Body of pancreas (tissue), 4 donors: ENCODE data around the gene PDCD7. TPM values are rescaled to one million over a fixed set of nuclear protein-coding genes. Genes with fewer than 3 reads are reported as not detected.

ENCODE experiments used
- ATAC-seq: fragments of 150-250 bp; one replicate; pipeline ENCODE4 v1.9.1; 2016
- DNase-seq, 4 donors: peaks; one replicate each; pipeline ENCODE4 v3.0.0-alpha.2; 2019
- H3K27ac ChIP-seq, 4 donors: fragments of 200-600 bp; sonication (generic); 1 replicate in 3 of 4; 2 replicates in 1 of 4; pipeline versions ENCODE4 v1.5.1 to v1.6.1; 2016 to 2019; ENCODE audit warnings: mild to moderate bottlenecking in 1 of 4, mixed read lengths in 1 of 4, moderate library complexity in 1 of 4
- H3K27me3 ChIP-seq, 2 donors: fragments of 200-600 bp; sonication (generic); one replicate each; pipeline ENCODE4 v1.6.0; 2016; ENCODE audit warnings: mild to moderate bottlenecking in 1 of 2
- H3K36me3 ChIP-seq, 2 donors: fragments of 200-600 bp; sonication (generic); replicated peaks in 1 of 2; 2 replicates each; pipeline ENCODE4 v1.5.1; 2016; ENCODE audit warnings: low read depth in 2 of 2; ENCODE audit not compliant: insufficient read depth in 1 of 2
- H3K4me1 ChIP-seq: fragments of 200-600 bp; sonication (generic); one replicate; pipeline ENCODE4 v1.6.0; 2016
- H3K4me3 ChIP-seq, 2 donors: fragments of 200-600 bp; sonication (generic); 1 replicate in 1 of 2; 2 replicates in 1 of 2; pipeline ENCODE4 v1.5.1; 2016 to 2019
- H3K9me3 ChIP-seq, 3 donors: fragments of 200-600 bp; sonication (generic); 1 replicate in 2 of 3; 2 replicates in 1 of 3; pipeline ENCODE4 v1.5.1; 2016
- CTCF ChIP-seq, 7 experiments: fragments of 450-650 bp in 4 of 7; fragments of 200-600 bp in 3 of 7; sonication (generic) in 3 of 7; IDR thresholded peaks; one replicate each; pipeline ENCODE4 v1.5.1; 2016 to 2019; ENCODE audit warnings: antibody characterized with exemption in 7 of 7
- POLR2A ChIP-seq, 3 donors: fragments of 450-650 bp; IDR thresholded peaks; one replicate each; pipeline ENCODE4 v1.6.1; 2016; ENCODE audit warnings: antibody characterized with exemption in 3 of 3, mild to moderate bottlenecking in 2 of 3
- WGBS, 2 donors: methylation state at CpG; one replicate each; pipeline ENCODE4 v1.1.5; 2017; 5-methylcytosine and 5-hydroxymethylcytosine counted together
- intact Hi-C: fragments of 100-400 bp; cut with DNase I; formaldehyde crosslinking; loops from one replicate; pipeline ENCODE4 v1.15.1; 2023
- total RNA-seq, 2 donors: library from RNA; depleted of rRNA; stranded (reverse); fragments of >200 nt; gene quantifications; one replicate each; pipeline ENCODE4 v1.1.0, GENCODE V29; 2016

PDCD7 gene
- total RNA-seq, 2 donors from 2014 or later = 18.2 to 35.6 TPM

- intact Hi-C loops = no loop called here
- no peak for TF ChIP-seq CTCF (IDR thresholded peaks at IDR 0.05)
- TF ChIP-seq POLR2A (IDR thresholded peaks at IDR 0.05) = no peak
- no peak overlapping the region for H3K27ac ChIP-seq
- H3K9me3 ChIP-seq = no peaks in the 10 kb centered on the region
- H3K4me3 ChIP-seq = no peak overlapping the region
- DNase-seq = no peak
- no peak for ATAC-seq
- H3K27me3 ChIP-seq = no peaks in the 10 kb centered on the region
- peaks cover 8% of the 10 kb centered on the region for H3K4me1 ChIP-seq
- WGBS, 2 donors = 59 to 76% methylated on average over 7 to 11 of the region's 13 CpGs
- no peaks in the 10 kb centered on the region for H3K36me3 ChIP-seq
These were observed 45.5 kb downstream of the PDCD7 start for GRCh38 chr15:65087873-65088642.

DNA sequence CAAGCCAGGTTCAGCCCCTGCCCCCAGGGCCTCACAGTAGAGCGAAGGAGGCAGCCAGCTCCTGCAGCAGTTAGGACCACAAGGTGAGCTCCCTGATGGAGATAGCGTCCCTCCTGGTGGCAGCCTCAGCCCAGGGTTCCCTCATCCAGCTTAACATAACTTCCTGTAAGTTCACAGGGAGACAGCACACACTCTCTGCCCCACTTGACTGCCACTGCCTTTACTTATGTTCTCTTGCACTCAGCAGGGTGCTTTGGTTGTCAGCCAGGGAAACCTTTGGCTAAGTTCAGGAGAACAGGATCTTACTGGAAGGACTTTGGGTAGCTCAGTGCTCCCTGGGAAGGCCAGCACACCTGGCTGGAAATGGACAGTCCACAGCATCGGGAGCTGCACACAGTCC is 46.2 kb downstream of the PDCD7 start:
- WGBS, 2 donors = 76 to 88% methylated on average over 1 to 3 of the region's 3 CpGs
- no peaks in the 10 kb centered on the region for H3K36me3 ChIP-seq
- H3K9me3 ChIP-seq = no peaks in the 10 kb centered on the region
- intact Hi-C loops = no loop called here
- no peak overlapping the region for H3K27ac ChIP-seq
- no peak for DNase-seq
- no peaks in the 10 kb centered on the region for H3K27me3 ChIP-seq
- no peak for TF ChIP-seq CTCF (IDR thresholded peaks at IDR 0.05)
- no peak for TF ChIP-seq POLR2A (IDR thresholded peaks at IDR 0.05)
- no peak overlapping the region for H3K4me3 ChIP-seq
- no peak for ATAC-seq
- H3K4me1 ChIP-seq = peaks cover 8% of the 10 kb centered on the region

- peaks cover 8% of the 10 kb centered on the region for H3K4me1 ChIP-seq
- WGBS, 2 donors = 42 to 80% methylated on average over 1 to 6 of the region's 6 CpGs
- no peak overlapping the region for H3K27ac ChIP-seq
These were observed 46.9 kb downstream of the PDCD7 start for GRCh38 chr15:65086680-65087111.

GRCh38 chr15:65085990-65086679 is 47.5 kb downstream of the PDCD7 start:
- DNase-seq = peak in 2 of 4 donors; percentile 35 to 51
- intact Hi-C loops = no loop called here
- Histone ChIP-seq H3K27me3 (no peaks in the 10 kb centered on the region), H3K9me3 (no peaks in the 10 kb centered on the region), H3K27ac (no peak overlapping the region), H3K36me3 (no peaks in the 10 kb centered on the region), H3K4me1 (peaks cover 8% of the 10 kb centered on the region), H3K4me3 (no peak overlapping the region)
- ATAC-seq = no peak
- TF ChIP-seq POLR2A (IDR thresholded peaks at IDR 0.05) (no peak), CTCF (IDR thresholded peaks at IDR 0.05) (peak in 4 of 7 experiments; percentile 21 to 39 (median 30))
- WGBS, 2 donors = 68 to 80% methylated on average over 6 of the region's 6 CpGs

More at GRCh38 chr15:65086680-65087111, 46.9 kb downstream of the PDCD7 start:
- intact Hi-C loops = no loop called here
- H3K9me3 ChIP-seq = no peaks in the 10 kb centered on the region
- H3K36me3 ChIP-seq = no peaks in the 10 kb centered on the region
- DNase-seq = no peak
- H3K27me3 ChIP-seq = no peaks in the 10 kb centered on the region
- TF ChIP-seq POLR2A (IDR thresholded peaks at IDR 0.05) (no peak), CTCF (IDR thresholded peaks at IDR 0.05) (peak in 1 of 7 experiments; percentile 5)
- no peak overlapping the region for H3K4me3 ChIP-seq
- ATAC-seq = no peak
